Measurements from ENCODE around the gene SCT.

Gene SCT

GRCh38 chr11:595400-595799 is 31.6 kb downstream of the SCT start:
- Histone ChIP-seq H3K36me3 (peaks cover 97% of the 10 kb centered on the region), H3K27ac (no peak overlapping the region), H3K4me3 (ENCODE audit: low read depth in 1 of 2, low read length in 1 of 2) (no peak overlapping the region), H3K4me1 (ENCODE audit: control insufficient read depth in 1 of 2, insufficient read depth in 1 of 2, low read depth in 1 of 2, low read length in 1 of 2) (no peaks in the 10 kb centered on the region), H3K27me3 (no peaks in the 10 kb centered on the region), H3K9me3 (no peaks in the 10 kb centered on the region)
- no peak for TF ChIP-seq CTCF (IDR thresholded peaks at IDR 0.05)

GRCh38 chr11:593347-593746 is 33.6 kb downstream of the SCT start:
- TF ChIP-seq CTCF (IDR thresholded peaks at IDR 0.05): no peak
- Histone ChIP-seq H3K27me3 (no peaks in the 10 kb centered on the region), H3K4me3 (ENCODE audit: low read depth in 1 of 2, low read length in 1 of 2) (no peak overlapping the region), H3K9me3 (no peaks in the 10 kb centered on the region), H3K4me1 (ENCODE audit: control insufficient read depth in 1 of 2, insufficient read depth in 1 of 2, low read depth in 1 of 2, low read length in 1 of 2) (no peaks in the 10 kb centered on the region), H3K36me3 (peaks cover 98% of the 10 kb centered on the region), H3K27ac (no peak overlapping the region)

DNA sequence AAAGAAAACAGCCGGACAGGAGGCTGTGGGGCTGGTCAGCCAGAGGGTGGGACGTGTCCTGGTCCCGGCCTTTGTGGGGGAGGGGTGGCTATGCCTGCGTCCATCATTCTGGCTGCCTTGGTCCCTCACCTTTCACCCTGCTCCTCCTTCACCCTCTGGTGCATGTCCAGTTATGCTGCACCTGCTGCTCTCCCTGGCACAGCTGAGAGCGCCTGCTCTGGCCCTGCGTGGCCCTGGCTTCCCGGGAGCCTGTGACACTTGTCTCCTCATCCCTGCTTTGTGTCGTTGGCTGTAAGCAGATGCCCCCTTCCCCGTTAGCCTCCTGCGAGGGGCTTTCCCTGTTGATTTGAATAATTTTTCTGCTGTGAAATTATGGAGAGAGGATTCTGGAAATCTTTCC is 34.1 kb downstream of the SCT start:
- Histone ChIP-seq H3K4me1 (ENCODE audit: control insufficient read depth in 1 of 2, insufficient read depth in 1 of 2, low read depth in 1 of 2, low read length in 1 of 2) (no peaks in the 10 kb centered on the region), H3K27ac (no peak overlapping the region), H3K27me3 (no peaks in the 10 kb centered on the region), H3K36me3 (peaks cover 97% of the 10 kb centered on the region), H3K9me3 (no peaks in the 10 kb centered on the region), H3K4me3 (ENCODE audit: low read depth in 1 of 2, low read length in 1 of 2) (no peak overlapping the region)
- no peak for TF ChIP-seq CTCF (IDR thresholded peaks at IDR 0.05)

DNA sequence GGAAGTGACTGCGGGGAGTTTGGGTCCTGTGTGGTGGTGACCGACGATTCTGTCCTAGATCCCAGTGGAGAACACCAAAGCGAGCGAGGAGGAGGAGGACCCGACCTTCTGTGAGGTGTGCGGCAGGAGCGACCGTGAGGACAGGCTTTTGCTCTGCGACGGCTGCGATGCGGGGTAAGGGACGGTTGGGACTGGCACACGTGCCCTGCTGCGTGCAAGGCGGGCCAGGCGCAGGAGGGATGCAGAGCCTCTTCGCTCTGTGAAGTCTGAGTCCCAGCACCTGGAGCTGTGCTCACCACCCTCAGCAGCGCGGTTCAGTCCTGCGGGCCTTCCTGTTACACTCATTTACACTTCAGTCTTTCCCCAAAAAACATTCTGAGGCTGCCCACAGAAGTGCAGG is 34.5 kb downstream of the SCT start:
- Histone ChIP-seq H3K27me3 (no peaks in the 10 kb centered on the region), H3K4me3 (ENCODE audit: low read depth in 1 of 2, low read length in 1 of 2) (no peak overlapping the region), H3K4me1 (ENCODE audit: control insufficient read depth in 1 of 2, insufficient read depth in 1 of 2, low read depth in 1 of 2, low read length in 1 of 2) (no peaks in the 10 kb centered on the region), H3K36me3 (peaks cover 97% of the 10 kb centered on the region), H3K27ac (no peak overlapping the region), H3K9me3 (no peaks in the 10 kb centered on the region)
- TF ChIP-seq CTCF (IDR thresholded peaks at IDR 0.05): no peak

DNA sequence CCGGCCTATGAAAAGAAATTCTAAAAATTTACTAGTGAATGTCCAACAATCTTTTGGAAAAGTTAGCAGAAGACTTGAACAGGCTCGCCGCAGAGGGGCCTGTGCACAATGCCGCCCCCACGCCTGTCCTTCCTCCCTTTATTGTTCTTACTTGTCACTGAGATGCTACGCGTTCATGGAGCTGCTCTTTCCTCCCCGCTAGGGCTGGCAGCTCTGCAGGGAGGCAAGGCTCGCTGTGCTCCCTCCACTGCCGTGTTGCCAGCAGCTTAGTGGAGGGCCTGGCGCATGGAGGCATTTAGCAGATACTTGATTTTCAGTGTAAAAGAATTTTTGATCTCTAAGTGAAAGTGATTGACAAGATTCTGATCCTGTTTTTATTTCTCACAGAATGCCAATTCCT is 36.0 kb downstream of the SCT start:
- Histone ChIP-seq H3K4me3 (ENCODE audit: low read depth in 1 of 2, low read length in 1 of 2) (no peak overlapping the region), H3K36me3 (peaks cover 97% of the 10 kb centered on the region), H3K27me3 (no peaks in the 10 kb centered on the region), H3K9me3 (no peaks in the 10 kb centered on the region), H3K4me1 (ENCODE audit: control insufficient read depth in 1 of 2, insufficient read depth in 1 of 2, low read depth in 1 of 2, low read length in 1 of 2) (no peaks in the 10 kb centered on the region), H3K27ac (no peak overlapping the region)
- no peak for TF ChIP-seq CTCF (IDR thresholded peaks at IDR 0.05)

- Histone ChIP-seq H3K27me3 (no peaks in the 10 kb centered on the region), H3K4me1 (ENCODE audit: control insufficient read depth in 1 of 2, insufficient read depth in 1 of 2, low read depth in 1 of 2, low read length in 1 of 2) (no peaks in the 10 kb centered on the region), H3K27ac (no peak overlapping the region), H3K4me3 (ENCODE audit: low read depth in 1 of 2, low read length in 1 of 2) (no peak overlapping the region), H3K36me3 (peaks cover 89% of the 10 kb centered on the region), H3K9me3 (no peaks in the 10 kb centered on the region)
- TF ChIP-seq CTCF (IDR thresholded peaks at IDR 0.05): no peak
These were observed 37.2 kb downstream of the SCT start for GRCh38 chr11:589798-590197.
